Calu3 (cell line): ENCODE data around the gene PROK1. TPM values are rescaled to one million over a fixed set of nuclear protein-coding genes. Genes with fewer than 3 reads are reported as not detected.
"Not testable (repeated sequence)": the region's sequence is repeated elsewhere in the genome, so short reads cannot be mapped to it uniquely, and the experiment has no call there.

Experiments used
- BruUV-seq: library from RNA; stranded (reverse); fragments of 400-500 nt; replicated peaks from 2 replicates; lab custom pipeline; 2021; lab: Mats Ljungman, UMichigan
- CTCF ChIA-PET: fragments of 300-600 bp; sonication (Branson Sonifier 250); formaldehyde crosslinking; loops from one replicate; lab custom pipeline; 2022; ENCODE audit warnings: antibody characterized with exemption; lab: Charles Lee
- DNase-seq: peaks from one replicate; pipeline ENCODE4 v3.0.0; 2022
- H3K27ac Mint-ChIP-seq: one replicate; pipeline ENCODE4 v1.8.0; 2022; ENCODE audit warnings: mixed read lengths; ENCODE audit not compliant: unreplicated experiment
- H3K27me3 Mint-ChIP-seq: one replicate; pipeline ENCODE4 v1.8.0; 2022; ENCODE audit warnings: mixed read lengths; ENCODE audit not compliant: unreplicated experiment
- H3K36me3 Mint-ChIP-seq: one replicate; pipeline ENCODE4 v1.8.0; 2022; ENCODE audit warnings: mild to moderate bottlenecking, moderate library complexity, mixed read lengths; ENCODE audit not compliant: insufficient read depth, unreplicated experiment
- H3K4me1 Mint-ChIP-seq: one replicate; pipeline ENCODE4 v1.8.0; 2022; ENCODE audit warnings: mild to moderate bottlenecking, low read depth, mixed read lengths; ENCODE audit not compliant: unreplicated experiment
- H3K4me3 Mint-ChIP-seq: one replicate; pipeline ENCODE4 v1.8.0; 2022; ENCODE audit warnings: mild to moderate bottlenecking, low read depth, moderate library complexity, mixed read lengths; ENCODE audit not compliant: unreplicated experiment
- H3K9me3 Mint-ChIP-seq: one replicate; pipeline ENCODE4 v1.8.0; 2022; ENCODE audit warnings: low read depth, mixed read lengths; ENCODE audit not compliant: unreplicated experiment
- intact Hi-C: fragments of 100-400 bp; cut with micrococcal nuclease; formaldehyde crosslinking; loops from one replicate; pipeline ENCODE4 v1.10.0; 2022; ENCODE audit not compliant: unreplicated experiment
- total RNA-seq: library from RNA; stranded (reverse); gene quantifications from 2 replicates; pipeline ENCODE4 v1.2.3, GENCODE V29; 2022
- TF ChIP-seq, protein P1 (sequence below): fragments of 200-600 bp; IDR thresholded peaks from one replicate; pipeline ENCODE4 v1.8.0; 2022; ENCODE audit warnings: antibody characterized with exemption; ENCODE audit not compliant: unreplicated experiment

The PROK1 gene
- total RNA-seq, 1 experiment from 2014 or later: not detected

- TF ChIP-seq, protein P1, sequence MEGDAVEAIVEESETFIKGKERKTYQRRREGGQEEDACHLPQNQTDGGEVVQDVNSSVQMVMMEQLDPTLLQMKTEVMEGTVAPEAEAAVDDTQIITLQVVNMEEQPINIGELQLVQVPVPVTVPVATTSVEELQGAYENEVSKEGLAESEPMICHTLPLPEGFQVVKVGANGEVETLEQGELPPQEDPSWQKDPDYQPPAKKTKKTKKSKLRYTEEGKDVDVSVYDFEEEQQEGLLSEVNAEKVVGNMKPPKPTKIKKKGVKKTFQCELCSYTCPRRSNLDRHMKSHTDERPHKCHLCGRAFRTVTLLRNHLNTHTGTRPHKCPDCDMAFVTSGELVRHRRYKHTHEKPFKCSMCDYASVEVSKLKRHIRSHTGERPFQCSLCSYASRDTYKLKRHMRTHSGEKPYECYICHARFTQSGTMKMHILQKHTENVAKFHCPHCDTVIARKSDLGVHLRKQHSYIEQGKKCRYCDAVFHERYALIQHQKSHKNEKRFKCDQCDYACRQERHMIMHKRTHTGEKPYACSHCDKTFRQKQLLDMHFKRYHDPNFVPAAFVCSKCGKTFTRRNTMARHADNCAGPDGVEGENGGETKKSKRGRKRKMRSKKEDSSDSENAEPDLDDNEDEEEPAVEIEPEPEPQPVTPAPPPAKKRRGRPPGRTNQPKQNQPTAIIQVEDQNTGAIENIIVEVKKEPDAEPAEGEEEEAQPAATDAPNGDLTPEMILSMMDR: peak; percentile 72
- Mint-ChIP-seq H3K4me1 (peaks cover 11% of the 10 kb centered on the region), H3K36me3 (peaks cover 4% of the 10 kb centered on the region), H3K4me3 (no peak overlapping the region), H3K9me3 (no peaks in the 10 kb centered on the region), H3K27ac (no peak overlapping the region), H3K27me3 (peaks cover 28% of the 10 kb centered on the region)
- BruUV-seq: no TSS peak
- peak; percentile 72 for DNase-seq
- CTCF ChIA-PET: interaction anchor here (0.6 to 4.5 kb wide), 4 partner anchors 21 to 83 kb away, joined by 4 to 37 read pairs (median 12); no protein-coding TSS in a partner anchor
- intact Hi-C loops: loop anchor here (1.0 kb wide), 2 partner anchors 48 to 84 kb away; no protein-coding TSS in a partner anchor
Measured at GRCh38 chr1:110412576-110412975, 38.4 kb upstream of the PROK1 start.

DNA sequence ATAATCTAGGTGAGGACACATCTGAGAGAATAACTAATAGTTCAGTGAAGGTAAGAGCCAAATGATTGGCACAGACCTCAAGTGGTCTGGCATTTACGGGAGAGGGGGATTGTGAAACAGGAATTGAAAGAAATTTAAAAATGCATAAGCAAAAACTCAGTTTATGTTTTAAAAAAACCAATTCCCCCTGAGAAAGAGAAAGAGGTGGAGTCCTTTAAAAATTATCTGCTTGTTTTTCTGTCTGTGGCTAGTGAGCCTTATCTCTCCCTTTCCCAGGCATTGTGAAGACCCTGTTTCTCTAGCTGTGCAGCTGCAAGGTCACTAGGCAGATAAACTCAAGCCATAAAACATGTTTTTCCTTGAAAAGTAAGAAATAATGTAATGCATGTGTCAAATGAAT lies 37.9 kb upstream of the PROK1 start:
- CTCF ChIA-PET: interaction anchor here (0.6 to 4.5 kb wide), 3 partner anchors 21 to 83 kb away, joined by 4 to 37 read pairs (median 20); no protein-coding TSS in a partner anchor

DNA sequence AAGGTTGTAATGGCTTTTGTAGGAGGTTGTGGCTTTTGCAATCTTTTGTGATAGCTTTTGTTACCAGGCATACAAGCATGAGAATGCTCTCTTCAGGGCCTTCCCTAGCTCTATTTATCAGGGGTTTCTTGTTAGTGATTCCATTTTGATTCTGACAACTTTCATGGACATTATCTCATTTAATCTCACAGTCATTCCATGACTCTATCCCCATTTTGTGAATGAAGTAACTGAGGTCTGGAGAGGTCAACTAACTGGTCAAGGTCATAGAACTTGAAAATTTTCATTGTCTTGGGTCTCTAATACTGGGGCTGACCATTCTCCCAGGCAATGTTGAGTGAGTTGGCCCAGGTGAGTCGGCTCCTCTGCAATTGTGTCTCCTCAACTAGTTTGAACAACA lies 32.2 kb upstream of the PROK1 start:
- intact Hi-C loops: no loop called here
- H3K4me3 Mint-ChIP-seq: no peak overlapping the region
- H3K9me3 Mint-ChIP-seq: no peaks in the 10 kb centered on the region
- BruUV-seq: no TSS peak
- H3K36me3 Mint-ChIP-seq: no peaks in the 10 kb centered on the region
- H3K27me3 Mint-ChIP-seq: peaks cover 36% of the 10 kb centered on the region
- CTCF ChIA-PET: no interaction called here
- no peak for DNase-seq
- TF ChIP-seq, protein P1: no peak
- H3K27ac Mint-ChIP-seq: no peak overlapping the region
- no peaks in the 10 kb centered on the region for H3K4me1 Mint-ChIP-seq

More for the DNA sequence above, 37.9 kb upstream of the PROK1 start:
- H3K9me3 Mint-ChIP-seq, H3K36me3 Mint-ChIP-seq, H3K27ac Mint-ChIP-seq, intact Hi-C loops, H3K4me1 Mint-ChIP-seq, DNase-seq, H3K4me3 Mint-ChIP-seq, BruUV-seq: not testable (repeated sequence)
- H3K27me3 Mint-ChIP-seq: peaks cover 28% of the 10 kb centered on the region

DNA sequence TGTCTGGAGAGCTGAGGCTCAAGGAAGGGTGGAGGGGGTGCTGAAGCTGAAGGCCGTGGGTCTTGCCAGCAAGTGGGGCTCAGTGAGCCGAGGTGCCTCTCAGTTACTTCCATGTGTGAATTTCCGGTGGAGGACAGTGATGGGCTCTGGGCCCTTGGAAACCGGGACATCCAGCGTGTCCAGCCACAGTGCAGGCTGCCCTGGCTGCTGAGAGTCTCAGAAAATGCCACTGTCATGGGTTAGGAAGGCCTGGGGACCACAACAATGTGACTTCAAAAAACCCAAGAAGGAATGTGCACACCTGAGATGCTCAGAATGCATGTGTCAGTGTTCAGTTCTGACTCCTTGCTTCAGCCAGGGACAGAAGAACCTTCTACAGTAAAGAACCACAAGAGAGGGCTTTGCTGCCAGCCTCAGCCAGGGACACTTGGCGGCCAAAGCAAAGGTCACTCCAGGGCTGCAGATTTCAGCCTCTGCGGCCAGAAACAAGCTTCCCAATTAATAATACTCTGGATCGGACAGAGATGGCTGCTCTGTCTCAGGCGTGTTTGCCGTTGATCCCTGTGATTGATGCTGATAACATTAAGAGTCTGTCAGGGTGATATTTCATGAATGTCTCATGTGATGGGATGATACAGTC lies 30.8 kb upstream of the PROK1 start:
- TF ChIP-seq, protein P1: no peak
- intact Hi-C loops: no loop called here
- no peak overlapping the region for H3K4me3 Mint-ChIP-seq
- H3K4me1 Mint-ChIP-seq: no peaks in the 10 kb centered on the region
- no peak for DNase-seq
- BruUV-seq: no TSS peak
- H3K9me3 Mint-ChIP-seq: no peaks in the 10 kb centered on the region
- H3K27ac Mint-ChIP-seq: no peak overlapping the region
- CTCF ChIA-PET: no interaction called here
- peaks cover 34% of the 10 kb centered on the region for H3K27me3 Mint-ChIP-seq
- no peaks in the 10 kb centered on the region for H3K36me3 Mint-ChIP-seq
